GM19035 (cell line): ENCODE results near the gene SCTR.

Experiments
- ATAC-seq: cut with Tn5 transposase; IDR thresholded peaks from one replicate; pipeline ENCODE4 v1.9.1; 2021; ENCODE audit not compliant: unreplicated experiment

The SCTR gene

DNA sequence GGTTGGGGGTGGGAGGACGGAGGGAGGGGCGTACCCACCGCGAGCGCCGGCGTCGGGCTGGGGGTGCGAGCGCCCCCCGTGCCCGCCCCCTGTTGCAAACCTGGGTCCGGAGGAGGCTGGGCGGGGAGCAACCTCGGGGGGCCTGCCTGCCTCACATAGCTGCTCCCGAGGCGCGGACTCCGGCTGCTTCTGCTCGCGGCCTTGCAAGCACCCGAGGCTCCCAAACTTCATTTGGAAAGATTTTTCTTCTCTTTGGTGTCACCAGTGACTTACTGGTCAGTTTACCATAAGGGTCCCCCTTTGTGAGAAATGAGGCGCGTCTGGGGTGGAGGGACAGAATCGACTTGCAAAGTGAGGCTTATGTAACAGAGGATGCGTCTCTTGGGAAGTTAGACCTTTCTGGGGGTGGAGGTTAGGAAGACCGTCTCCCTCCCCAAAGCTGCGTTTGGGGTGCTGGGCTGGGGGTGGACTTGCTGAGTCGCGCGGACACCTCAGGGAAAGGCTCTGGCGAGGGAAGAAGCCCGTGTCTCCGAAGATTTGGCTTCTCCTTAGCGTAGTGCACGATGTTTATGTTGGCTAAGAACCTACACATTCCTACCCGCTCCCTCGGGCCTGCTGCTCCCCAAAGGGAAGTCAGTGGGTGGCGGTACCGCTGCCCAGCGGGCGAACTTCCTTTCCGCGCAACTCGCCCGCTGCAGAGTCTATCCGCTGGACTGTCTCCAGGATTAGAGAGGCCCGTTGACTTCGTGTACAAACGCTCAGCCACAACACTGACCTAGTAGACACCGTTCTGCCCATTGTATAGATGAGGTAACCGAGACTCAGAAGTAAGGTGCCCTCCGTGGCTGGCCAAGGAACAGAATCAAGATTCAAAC, 92.1 kb downstream of the SCTR start:
- peak; percentile 6 for ATAC-seq

DNA sequence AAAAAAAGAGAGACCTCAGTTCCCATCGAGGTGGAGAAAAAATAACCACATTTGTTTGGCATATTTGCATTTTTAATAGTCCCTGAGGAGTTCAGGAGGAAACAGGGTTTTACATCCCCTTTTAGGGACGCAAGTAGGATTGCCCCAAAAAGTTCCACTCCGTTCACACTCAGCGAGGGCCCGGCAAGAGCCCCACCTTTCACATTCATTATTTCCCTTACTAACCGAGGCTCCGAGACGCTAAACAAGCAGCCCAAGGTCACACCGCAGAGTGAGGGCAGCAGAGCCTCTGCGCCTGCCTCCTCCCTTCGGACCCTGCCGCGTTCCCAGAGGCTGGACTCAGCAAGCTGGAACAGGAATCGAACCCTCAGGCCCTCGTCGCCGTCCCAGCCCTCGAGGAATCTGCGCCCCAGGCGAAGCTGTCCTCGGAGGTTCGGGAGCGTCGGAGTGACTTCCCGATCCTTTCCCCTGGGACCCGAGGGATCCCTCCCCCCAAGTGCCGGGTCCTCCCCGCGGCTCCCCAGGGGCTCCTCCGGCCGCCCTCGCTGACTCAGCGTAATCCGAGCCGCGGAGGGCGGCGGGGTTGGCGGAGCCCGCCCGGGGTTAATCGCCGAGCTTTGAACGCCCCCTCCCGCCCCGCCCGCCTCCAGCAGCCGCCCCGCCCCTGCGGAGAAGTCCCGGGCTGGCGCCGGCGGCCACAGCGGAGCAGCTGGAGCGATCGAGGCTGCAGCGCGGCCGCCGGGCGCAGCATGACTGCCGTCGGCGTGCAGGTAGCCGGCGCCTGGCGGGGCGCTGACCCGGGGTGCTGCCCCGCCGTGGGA, 92.9 kb downstream of the SCTR start, which contains the start of gene TMEM37:
TSS of gene TMEM37 (plus strand) at position 700 of the 821 bp plus-strand sequence. CDS start at position 750, 50 bp downstream.
- ATAC-seq = peak; percentile 67

GRCh38 chr2:119430023-119430498, 94.2 kb downstream of the SCTR start:
- no peak for ATAC-seq

DNA sequence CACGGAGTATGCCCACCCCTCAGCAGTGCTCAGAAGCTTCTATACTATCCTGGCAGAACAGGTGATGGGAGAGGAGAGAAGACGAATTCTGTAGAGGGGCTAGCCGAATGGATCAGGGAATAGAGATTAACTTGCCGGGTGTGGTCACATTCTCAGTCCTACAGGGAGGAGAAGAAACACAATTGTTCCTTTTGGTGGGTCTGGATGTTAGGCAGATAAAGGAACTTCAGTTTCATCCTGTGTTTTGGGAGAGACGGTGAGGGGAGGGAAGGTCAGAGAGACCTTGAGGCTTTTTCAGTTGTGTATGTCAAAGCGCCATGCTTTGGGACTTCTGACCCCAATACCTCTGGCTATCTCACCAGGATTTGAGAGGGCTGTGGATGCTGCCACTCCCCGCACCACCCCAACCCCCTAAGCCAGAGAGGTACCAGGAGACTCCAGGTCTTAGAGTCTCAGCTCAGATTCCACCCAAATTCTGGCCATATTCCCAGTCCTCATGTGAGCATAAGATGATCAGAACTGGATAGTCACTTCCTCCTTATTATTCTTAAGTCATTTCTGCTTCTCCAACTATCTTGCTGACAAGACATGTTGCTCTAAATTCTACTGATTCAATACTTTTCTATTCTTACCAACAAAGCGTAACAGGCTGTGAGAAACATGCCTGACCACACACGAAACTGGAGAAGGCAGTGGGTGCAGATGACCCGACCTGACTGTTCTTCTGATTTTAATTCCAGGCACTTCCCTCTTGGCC, 94.9 kb downstream of the SCTR start:
- no peak for ATAC-seq

DNA sequence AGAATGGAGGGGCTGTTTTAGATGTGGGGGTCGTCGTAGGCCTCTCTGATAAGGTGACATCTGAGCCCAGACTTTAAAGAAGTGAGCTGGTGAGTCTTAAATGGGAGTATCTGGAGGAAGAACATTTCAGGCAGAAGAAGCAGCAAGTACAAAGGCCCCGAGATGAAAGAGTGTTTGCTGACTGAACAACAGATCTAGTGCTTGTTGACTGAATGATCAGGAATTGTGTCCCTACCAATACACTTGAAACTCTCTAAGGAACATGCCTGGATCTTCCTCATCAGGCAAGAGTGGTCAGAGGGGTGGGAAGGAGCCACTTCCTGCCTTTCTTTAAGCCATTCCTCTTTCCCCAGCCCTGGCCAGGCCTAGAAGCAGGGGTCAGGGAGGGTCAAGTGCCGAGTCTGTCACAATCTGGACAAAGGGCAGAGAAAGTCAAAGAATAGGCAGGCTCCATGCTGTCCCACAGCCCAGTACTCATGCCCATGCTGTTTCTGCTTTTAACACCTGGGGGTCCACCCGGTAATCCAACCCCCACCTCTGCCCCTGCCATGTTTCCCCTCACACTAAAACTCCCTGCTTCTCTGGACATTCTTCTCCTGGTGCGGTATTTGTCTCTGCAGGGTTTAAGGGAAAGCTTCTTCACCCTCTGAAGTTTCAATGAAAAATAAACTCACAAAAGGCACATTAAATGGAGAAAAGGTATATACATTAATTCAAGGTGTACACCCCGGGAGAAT, 95.6 kb downstream of the SCTR start:
- ATAC-seq = no peak

- ATAC-seq = no peak
These were observed 96.5 kb downstream of the SCTR start for GRCh38 chr2:119427756-119428155.

DNA sequence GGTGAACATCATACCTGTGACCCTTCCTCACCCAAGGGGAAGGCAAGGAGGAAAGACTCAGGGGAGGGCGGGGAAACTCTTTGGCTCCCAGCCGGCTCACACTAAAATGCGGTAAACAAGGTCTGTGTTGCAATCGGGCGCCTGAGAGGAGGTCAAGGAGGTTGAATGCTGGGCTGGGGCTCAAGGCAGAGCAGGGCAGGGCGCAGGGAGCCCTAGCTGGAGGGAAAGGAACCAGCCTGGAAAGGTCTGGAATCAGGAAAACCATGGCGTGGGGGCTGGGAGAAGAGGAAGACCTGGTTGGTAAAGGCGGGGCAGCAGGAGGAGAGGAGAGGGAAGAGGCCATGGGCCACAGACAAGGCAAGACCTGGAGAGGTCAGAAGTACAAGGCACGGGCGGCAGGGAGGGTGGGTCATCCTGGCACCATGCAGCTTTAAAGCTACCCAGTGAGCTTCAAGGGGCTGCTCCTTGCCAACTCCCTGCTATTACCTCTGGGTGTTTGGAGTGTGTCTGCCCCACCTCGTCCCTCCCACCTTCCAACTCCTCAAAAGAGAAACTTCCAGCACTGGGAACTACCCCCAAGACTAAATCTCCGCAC, 97.4 kb downstream of the SCTR start:
- no peak for ATAC-seq

- ATAC-seq = no peak
These were observed 97.9 kb downstream of the SCTR start for GRCh38 chr2:119426396-119426675.

- no peak for ATAC-seq
These were observed 98.5 kb downstream of the SCTR start for GRCh38 chr2:119425620-119426395.

GRCh38 chr2:119425119-119425405, 99.2 kb downstream of the SCTR start:
- ATAC-seq = no peak

DNA sequence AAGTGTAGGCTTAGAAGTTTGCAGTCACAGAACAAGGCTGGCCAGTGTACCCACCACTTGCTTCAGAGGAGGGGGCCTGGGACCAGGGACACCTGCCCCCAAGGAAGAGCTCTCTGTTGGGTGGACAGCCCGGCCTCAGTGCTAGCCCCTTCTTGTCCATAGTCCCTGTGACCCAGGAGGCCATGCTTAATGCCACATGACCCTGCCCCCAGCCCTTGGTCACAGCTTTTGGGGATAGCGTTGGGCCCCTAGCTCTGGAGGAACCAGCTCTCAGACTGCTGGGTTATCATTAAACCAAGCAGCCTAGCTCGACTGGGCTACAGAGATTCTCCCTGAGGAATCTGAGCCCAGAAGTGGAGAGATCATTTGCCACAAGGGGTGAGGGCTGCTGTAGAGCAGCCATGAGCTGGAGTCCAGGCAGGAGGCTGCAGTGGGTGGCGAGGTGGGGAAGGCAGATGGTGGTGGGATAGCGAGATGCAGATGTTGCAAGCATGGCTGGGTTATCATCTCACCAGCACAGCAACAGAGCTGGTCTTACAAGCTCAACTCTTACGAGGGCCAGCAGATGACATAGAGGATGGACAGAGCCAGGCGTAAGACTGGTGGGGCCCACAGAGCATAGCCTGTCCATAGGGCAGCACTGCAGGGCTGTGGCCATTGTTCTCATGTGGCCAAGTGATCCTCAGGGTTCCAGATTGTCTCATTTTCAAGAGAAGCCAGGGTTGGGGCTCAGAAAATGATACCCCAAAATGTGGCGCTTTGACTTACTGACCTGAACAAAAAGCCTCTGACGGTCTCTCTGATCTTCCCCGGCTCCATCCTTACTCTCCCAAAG, 99.8 kb downstream of the SCTR start:
- ATAC-seq = no peak

- ATAC-seq = no peak
These were observed 100.5 kb downstream of the SCTR start for GRCh38 chr2:119423811-119424210.

- no peak for ATAC-seq
These were observed 101.2 kb downstream of the SCTR start for GRCh38 chr2:119423108-119423444.

DNA sequence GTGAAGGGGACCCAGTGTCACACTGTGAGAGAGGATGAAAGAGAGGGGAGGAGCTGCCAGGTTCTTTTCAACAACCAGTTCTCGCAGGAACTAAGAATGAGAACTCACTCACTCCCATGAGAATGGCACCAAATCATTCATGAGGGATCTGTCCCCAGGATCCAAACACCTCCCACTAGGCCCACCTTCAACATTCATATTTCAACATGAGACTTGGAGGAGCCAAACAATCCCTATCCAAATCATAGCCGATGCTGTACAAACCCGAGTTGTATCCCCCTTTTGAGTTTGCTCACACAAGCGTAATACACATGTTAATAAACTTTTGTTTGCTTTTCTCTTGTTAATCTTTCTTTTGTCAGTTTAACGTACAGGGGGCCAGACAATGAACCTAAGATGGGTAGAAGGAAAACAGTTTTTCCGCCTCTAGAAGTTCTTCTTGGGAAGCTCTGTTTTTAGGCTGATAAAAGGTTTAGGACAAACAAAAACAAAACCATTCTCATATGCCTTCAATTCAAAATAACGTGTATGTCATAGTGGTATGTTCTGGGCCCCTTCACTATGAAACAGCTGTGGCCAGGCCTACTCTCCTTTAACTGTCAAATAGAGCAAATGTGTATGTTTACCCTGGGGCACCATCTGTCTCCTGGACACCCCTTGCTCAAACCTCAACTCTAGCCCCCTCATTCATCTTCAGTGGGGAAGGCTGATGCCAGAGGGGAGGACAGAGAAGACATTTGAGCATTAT, 101.7 kb downstream of the SCTR start:
- ATAC-seq = no peak

- no peak for ATAC-seq
These were observed 102.5 kb downstream of the SCTR start for GRCh38 chr2:119421741-119422140.

- no peak for ATAC-seq
These were observed 103.0 kb downstream of the SCTR start for GRCh38 chr2:119421304-119421703.

DNA sequence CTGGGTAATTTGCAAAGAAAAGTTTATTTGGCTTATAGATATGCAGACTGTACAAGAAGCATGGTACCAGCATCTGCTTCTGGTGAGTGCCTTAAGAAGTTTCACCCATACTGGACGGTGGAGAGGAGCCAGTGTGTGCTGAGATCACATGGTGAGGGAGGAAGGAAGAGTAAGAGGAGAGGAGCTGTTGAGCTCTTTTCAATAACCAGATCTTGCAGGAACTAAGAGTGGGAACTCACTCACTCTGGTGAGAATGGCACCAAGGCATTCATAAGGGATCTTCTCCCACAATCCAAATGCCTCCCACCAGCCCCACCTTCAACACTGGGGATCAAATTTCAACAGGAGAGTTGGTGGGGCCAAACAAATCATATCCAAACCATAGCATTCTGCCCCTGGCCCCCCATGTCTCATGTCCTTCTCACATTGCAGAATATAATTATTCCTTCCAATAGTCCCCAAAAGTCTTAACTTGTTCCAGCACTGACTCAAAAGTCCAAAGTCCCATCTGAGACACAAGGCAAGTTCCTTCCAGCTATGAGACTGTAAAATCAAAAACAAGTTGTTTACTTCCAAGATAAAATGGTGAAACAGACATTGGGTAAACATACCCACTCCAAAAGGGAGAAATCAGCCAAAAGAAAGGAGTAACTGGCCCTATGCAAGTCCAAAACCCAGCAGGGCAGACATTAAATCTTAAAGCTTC, 104.3 kb downstream of the SCTR start:
- no peak for ATAC-seq

DNA sequence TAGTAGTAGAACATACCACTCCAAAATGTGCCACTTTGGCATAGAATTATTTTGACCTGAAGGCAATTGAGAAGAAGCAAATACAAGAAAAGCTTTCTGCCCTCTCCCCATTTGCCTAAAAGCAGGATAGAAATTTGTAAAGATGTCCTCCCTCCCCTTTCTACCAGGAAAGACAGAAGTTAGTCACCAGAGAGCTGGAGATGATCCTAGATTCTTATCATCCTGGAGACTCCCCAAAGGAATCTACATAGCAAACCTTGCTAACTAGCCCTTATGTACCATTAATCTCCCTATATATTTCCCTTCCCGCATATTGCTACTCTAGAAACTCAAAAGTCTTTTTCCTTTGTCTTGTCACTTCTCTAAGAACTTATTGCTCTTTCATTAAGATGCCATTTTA, 105.2 kb downstream of the SCTR start:
- ATAC-seq = no peak
